ENCODE results near the gene TRAF1. TPM values are rescaled to one million over a fixed set of nuclear protein-coding genes. Genes with fewer than 3 reads are reported as not detected.

Gene TRAF1
- total RNA-seq, 4 donors from 2014 or later: 2.2 to 7.2 (median 4.3) TPM

DNA sequence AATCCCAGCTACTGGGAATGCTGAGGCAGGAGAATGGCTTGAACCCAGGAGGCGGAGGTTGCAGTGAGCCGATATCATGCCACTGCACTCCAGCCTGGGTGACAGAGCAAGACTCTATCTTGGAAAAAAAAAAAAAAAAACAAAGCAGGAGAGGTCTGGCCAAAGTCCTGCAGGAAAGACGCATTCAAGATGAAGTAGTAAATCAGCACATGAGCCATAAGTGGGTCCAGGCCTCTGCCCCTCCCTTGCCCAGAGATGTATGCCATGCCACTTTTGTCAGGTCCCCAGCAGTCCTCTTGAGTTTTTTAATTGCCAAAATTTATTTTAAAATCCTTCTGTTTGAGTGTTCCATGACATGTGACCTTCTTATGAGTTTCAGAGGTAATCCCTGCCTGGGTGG, 41.1 kb downstream of the TRAF1 start:
- Histone ChIP-seq H3K4me3 (no peak overlapping the region), H3K27me3 (no peaks in the 10 kb centered on the region), H3K9me3 (no peaks in the 10 kb centered on the region), H3K4me1 (peaks cover 0 to 17% (median 11%) of the 10 kb centered on the region in 4 donors), H3K36me3 (no peaks in the 10 kb centered on the region), H3K27ac (peak overlapping the region; percentile 38 to 61 (median 55))
- TF ChIP-seq POLR2A (IDR thresholded peaks at IDR 0.05) (no peak), CTCF (IDR thresholded peaks at IDR 0.05) (no peak), EP300 (IDR thresholded peaks at IDR 0.05; ENCODE audit: low read depth) (no peak), POLR2AphosphoS5 (IDR thresholded peaks at IDR 0.05) (no peak)
- in situ Hi-C loops (cut with MboI; ENCODE audit: low pct_ligation_motif_present in 1 of 4, low pct_unique_long_range_greater_than_20kb in 1 of 4, low sequenced_read_pairs in 3 of 4): no loop called here
- intact Hi-C loops (cut with DNase I; ENCODE audit: low total_unique reads): no loop called here
- WGBS, 2 donors (ENCODE audit: low coverage in 1 of 2): 10 to 41% methylated on average over 2 to 3 of the region's 3 CpGs
- DNase-seq: no peak

GRCh38 chr9:120883608-120883996, 43.0 kb downstream of the TRAF1 start:
- in situ Hi-C loops (cut with MboI; ENCODE audit: low pct_ligation_motif_present in 1 of 4, low pct_unique_long_range_greater_than_20kb in 1 of 4, low sequenced_read_pairs in 3 of 4): no loop called here

DNA sequence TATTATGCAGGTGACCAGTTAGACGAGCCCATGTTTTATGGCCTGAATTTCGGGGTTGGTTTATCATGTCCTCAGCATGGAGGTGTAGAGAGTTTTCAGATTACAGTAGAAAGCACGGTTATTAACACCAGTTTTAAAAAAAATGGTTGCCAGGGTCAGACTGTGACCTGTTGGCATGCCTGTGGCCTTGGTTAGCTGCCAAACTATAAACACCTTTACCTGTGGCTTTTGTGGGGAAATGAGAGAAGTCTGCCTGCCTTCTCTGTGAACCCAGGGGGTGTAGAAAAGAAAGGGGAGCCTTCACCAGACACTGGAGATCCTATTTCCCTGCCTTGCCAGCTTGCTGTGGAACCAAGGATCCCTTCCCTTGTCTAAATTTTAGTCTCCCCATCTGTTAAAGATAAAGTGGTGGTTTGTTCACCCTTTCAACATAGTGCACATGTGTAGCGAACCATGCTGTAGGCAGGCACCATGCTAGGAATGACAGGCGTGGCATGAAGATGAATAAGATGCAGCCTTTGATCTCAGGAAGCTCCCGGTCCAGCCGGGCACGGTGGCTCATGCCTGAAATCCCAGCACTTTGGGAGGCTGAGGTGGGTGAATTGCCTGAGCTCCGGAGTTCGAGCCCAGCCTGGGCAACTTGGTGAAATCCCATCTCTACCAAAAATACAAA, 43.5 kb downstream of the TRAF1 start:
- in situ Hi-C loops (cut with MboI; ENCODE audit: low pct_ligation_motif_present in 1 of 4, low pct_unique_long_range_greater_than_20kb in 1 of 4, low sequenced_read_pairs in 3 of 4): no loop called here
- no peak for DNase-seq
- Histone ChIP-seq H3K36me3 (no peaks in the 10 kb centered on the region), H3K9me3 (no peaks in the 10 kb centered on the region), H3K4me3 (no peak overlapping the region), H3K27ac (no peak overlapping the region), H3K27me3 (no peaks in the 10 kb centered on the region), H3K4me1 (peaks cover 5 to 21% (median 8%) of the 10 kb centered on the region in 4 donors)
- intact Hi-C loops (cut with DNase I; ENCODE audit: low total_unique reads): no loop called here
- WGBS, 2 donors (ENCODE audit: low coverage in 1 of 2): 56 to 73% methylated on average over 3 to 10 of the region's 10 CpGs
- TF ChIP-seq POLR2AphosphoS5 (IDR thresholded peaks at IDR 0.05) (no peak), EP300 (IDR thresholded peaks at IDR 0.05; ENCODE audit: low read depth) (no peak), CTCF (IDR thresholded peaks at IDR 0.05) (no peak), POLR2A (IDR thresholded peaks at IDR 0.05) (no peak)

More at GRCh38 chr9:120883608-120883996, 43.0 kb downstream of the TRAF1 start:
- intact Hi-C loops (cut with DNase I; ENCODE audit: low total_unique reads): no loop called here
- Histone ChIP-seq H3K27ac (no peak overlapping the region), H3K4me1 (peaks cover under 1 to 15% (median 7%) of the 10 kb centered on the region in 4 donors), H3K4me3 (no peak overlapping the region), H3K27me3 (no peaks in the 10 kb centered on the region), H3K36me3 (no peaks in the 10 kb centered on the region), H3K9me3 (no peaks in the 10 kb centered on the region)
- no peak for TF ChIP-seq POLR2AphosphoS5 (IDR thresholded peaks at IDR 0.05)
- no peak for TF ChIP-seq EP300 (IDR thresholded peaks at IDR 0.05; ENCODE audit: low read depth)
- TF ChIP-seq POLR2A (IDR thresholded peaks at IDR 0.05): no peak
- no peak for TF ChIP-seq CTCF (IDR thresholded peaks at IDR 0.05)
- WGBS, 2 donors (ENCODE audit: low coverage in 1 of 2): 86 to 87% methylated on average over 1 to 3 of the region's 3 CpGs
- DNase-seq: no peak

DNA sequence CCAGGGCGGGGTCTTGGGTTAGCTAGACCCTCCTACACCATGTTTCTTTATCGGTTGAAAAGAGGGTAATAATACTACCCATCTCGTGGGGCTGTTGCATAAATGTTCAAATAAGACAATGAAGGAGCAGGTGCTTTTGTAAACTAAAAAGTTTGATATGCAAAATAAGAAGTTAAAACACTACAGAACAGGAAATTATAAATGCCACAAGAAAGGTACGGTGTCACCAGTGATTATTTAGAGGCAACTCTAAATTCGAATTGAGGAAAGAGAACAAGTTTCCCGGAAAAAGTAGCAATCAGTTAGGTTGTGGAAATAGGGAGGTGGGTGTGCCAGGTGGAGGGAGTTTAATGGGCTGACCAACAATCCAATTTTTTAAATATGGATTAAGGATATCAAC, 47.1 kb downstream of the TRAF1 start:
- Histone ChIP-seq H3K9me3 (no peaks in the 10 kb centered on the region), H3K36me3 (no peaks in the 10 kb centered on the region), H3K4me1 (peaks cover 3 to 28% (median 18%) of the 10 kb centered on the region in 4 donors), H3K4me3 (no peak overlapping the region), H3K27ac (no peak overlapping the region), H3K27me3 (no peaks in the 10 kb centered on the region)
- in situ Hi-C loops (cut with MboI; ENCODE audit: low pct_ligation_motif_present in 1 of 4, low pct_unique_long_range_greater_than_20kb in 1 of 4, low sequenced_read_pairs in 3 of 4) (no loop called here), intact Hi-C loops (cut with DNase I; ENCODE audit: low total_unique reads) (no loop called here)
- TF ChIP-seq EP300 (IDR thresholded peaks at IDR 0.05; ENCODE audit: low read depth): no peak
- no peak for TF ChIP-seq POLR2AphosphoS5 (IDR thresholded peaks at IDR 0.05)
- no peak for TF ChIP-seq POLR2A (IDR thresholded peaks at IDR 0.05)
- no peak for TF ChIP-seq CTCF (IDR thresholded peaks at IDR 0.05)
- WGBS, 2 donors (ENCODE audit: low coverage in 1 of 2): 69 to 76% methylated on average over 5 to 6 of the region's 6 CpGs
- no peak for DNase-seq
